GM23248 (cell line): Measurements from ENCODE around the gene TOX2.

Experiments
- EZH2 ChIP-seq: fragments of 200-600 bp; sonication (generic); IDR thresholded peaks from 2 replicates; pipeline ENCODE4 v1.6.1; 2018; ENCODE audit warnings: antibody characterized with exemption, mild to moderate bottlenecking; ENCODE audit not compliant: insufficient read depth, poor library complexity, severe bottlenecking
- EZH2phosphoT487 ChIP-seq: fragments of 200-600 bp; sonication (generic); IDR thresholded peaks from 2 replicates; pipeline ENCODE4 v1.6.1; 2018; ENCODE audit warnings: antibody characterized with exemption, moderate library complexity, mild to moderate bottlenecking, low read depth; ENCODE audit not compliant: insufficient read depth

DNA sequence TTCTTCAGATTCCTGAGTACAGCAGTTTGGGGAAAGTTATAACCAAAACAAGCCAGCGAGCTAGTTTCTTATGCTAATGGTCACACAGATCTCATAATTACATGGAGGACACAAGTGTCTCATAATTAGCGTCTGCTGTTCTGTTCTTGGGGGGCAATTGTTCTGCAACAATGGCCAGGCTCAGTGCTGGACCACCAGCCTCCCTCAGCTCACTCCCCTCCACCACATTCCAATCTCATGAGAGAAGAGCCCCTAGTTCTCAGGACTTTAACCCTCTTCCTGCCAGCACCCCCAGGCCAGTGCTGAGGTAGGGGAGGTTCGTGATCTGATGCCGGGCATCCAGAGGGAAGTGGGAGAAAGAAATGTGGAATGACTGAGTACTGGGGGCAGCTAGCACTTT lies 20.2 kb upstream of the TOX2 start:
- TF ChIP-seq EZH2 (no peak), EZH2phosphoT487 (no peak)
